ENCODE measurements around the gene TMEM63A.

- TF ChIP-seq CTCF (IDR thresholded peaks at IDR 0.05; ENCODE audit: insufficient read depth, low read length, poor library complexity, severe bottlenecking) (no peak), EZH2phosphoT487 (conservative IDR thresholded peaks at IDR 0.05; ENCODE audit: low read length) (no peak)
Observed at GRCh38 chr1:225886159-225887029, 4.2 kb upstream of the TMEM63A start.

Measured in SU-DHL-6 (cell line).